WTC11 (cell line): ENCODE measurements around the gene SARDH.

Source experiments
- CREB1 ChIP-seq: sonication (generic); formaldehyde crosslinking; IDR thresholded peaks from 2 replicates; pipeline ENCODE4 v1.8.0; 2023; ENCODE audit warnings: mild to moderate bottlenecking, missing genetic modification reagents
- FOXK1 ChIP-seq: sonication (generic); formaldehyde crosslinking; IDR thresholded peaks from 2 replicates; pipeline ENCODE4 v1.8.0; 2022; ENCODE audit warnings: mild to moderate bottlenecking, moderate library complexity, missing genetic modification reagents
- MXD4 ChIP-seq: fragments of 250-450 bp; sonication (Bioruptor Pico); IDR thresholded peaks from 2 replicates; pipeline ENCODE4 v1.8.0; 2021; ENCODE audit warnings: mild to moderate bottlenecking, moderate library complexity, borderline replicate concordance
- NFE2L1 ChIP-seq: sonication (generic); formaldehyde crosslinking; IDR thresholded peaks from 2 replicates; pipeline ENCODE4 v1.8.1; 2023; ENCODE audit warnings: missing genetic modification reagents
- TEAD1 ChIP-seq: sonication (generic); formaldehyde crosslinking; IDR thresholded peaks from 2 replicates; pipeline ENCODE4 v1.8.0; 2022; ENCODE audit warnings: mild to moderate bottlenecking, missing genetic modification reagents
- ZNF121 ChIP-seq: sonication (generic); formaldehyde crosslinking; IDR thresholded peaks from 2 replicates; pipeline ENCODE4 v1.8.0; 2023; ENCODE audit warnings: missing genetic modification reagents
- ZNF263 ChIP-seq: sonication (generic); formaldehyde crosslinking; IDR thresholded peaks from 2 replicates; pipeline ENCODE4 v1.8.1; 2022; ENCODE audit warnings: low read depth, mild to moderate bottlenecking, moderate library complexity, missing genetic modification reagents
- TF ChIP-seq, protein P1 (sequence below): sonication (generic); formaldehyde crosslinking; IDR thresholded peaks from 2 replicates; pipeline ENCODE4 v1.8.1; 2022; ENCODE audit warnings: mild to moderate bottlenecking, missing genetic modification reagents, moderate library complexity, borderline replicate concordance
- TF ChIP-seq, protein P2 (sequence below): fragments of 200-600 bp; IDR thresholded peaks from 2 replicates; pipeline ENCODE4 v1.8.0; 2022; ENCODE audit warnings: antibody characterized with exemption
- TF ChIP-seq, protein P3 (sequence below): sonication (generic); formaldehyde crosslinking; IDR thresholded peaks from 2 replicates; pipeline ENCODE4 v1.8.0; 2022; ENCODE audit warnings: mild to moderate bottlenecking, missing genetic modification reagents
- TF ChIP-seq, protein P4 (sequence below): sonication (generic); formaldehyde crosslinking; IDR thresholded peaks from 2 replicates; pipeline ENCODE4 v1.8.0; 2022; ENCODE audit warnings: missing genetic modification reagents
- TF ChIP-seq, protein P5 (sequence below): sonication (generic); formaldehyde crosslinking; IDR thresholded peaks from 2 replicates; pipeline ENCODE4 v1.8.1; 2022; ENCODE audit warnings: low read depth, missing genetic modification reagents, borderline replicate concordance
- TF ChIP-seq, protein P6 (sequence below): sonication (generic); formaldehyde crosslinking; IDR thresholded peaks from 2 replicates; pipeline ENCODE4 v1.8.1; 2023; ENCODE audit warnings: mild to moderate bottlenecking, moderate library complexity, missing genetic modification reagents
- TF ChIP-seq, protein P7 (sequence below): fragments of 250-450 bp; sonication (Bioruptor Pico); IDR thresholded peaks from 2 replicates; pipeline ENCODE4 v2.1.2; 2022; ENCODE audit warnings: mild to moderate bottlenecking, moderate library complexity

DNA sequence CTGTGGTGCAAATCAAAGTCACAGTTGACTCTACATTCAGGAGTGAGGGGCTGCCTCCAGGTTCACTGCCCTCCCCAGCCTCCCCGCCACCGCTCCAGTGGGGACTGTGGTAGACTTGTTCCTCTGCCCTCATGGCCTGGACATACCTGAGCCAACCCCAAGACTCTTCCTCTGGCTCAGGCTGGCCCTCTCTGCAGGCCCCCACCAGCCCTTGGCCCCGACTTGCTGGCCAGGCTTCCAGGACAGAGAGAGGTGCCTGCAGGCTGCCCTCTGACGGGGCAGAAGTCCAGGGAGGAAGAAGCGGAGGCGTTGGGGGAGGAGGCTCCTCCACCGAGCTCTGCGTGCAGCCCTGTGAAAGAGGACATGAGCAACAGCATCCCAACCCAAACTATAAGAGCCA lies 2.8 kb upstream of the SARDH start:
- no peak for TF ChIP-seq ZNF121 (CRISPR knock-in tag)
- TF ChIP-seq, protein P1, sequence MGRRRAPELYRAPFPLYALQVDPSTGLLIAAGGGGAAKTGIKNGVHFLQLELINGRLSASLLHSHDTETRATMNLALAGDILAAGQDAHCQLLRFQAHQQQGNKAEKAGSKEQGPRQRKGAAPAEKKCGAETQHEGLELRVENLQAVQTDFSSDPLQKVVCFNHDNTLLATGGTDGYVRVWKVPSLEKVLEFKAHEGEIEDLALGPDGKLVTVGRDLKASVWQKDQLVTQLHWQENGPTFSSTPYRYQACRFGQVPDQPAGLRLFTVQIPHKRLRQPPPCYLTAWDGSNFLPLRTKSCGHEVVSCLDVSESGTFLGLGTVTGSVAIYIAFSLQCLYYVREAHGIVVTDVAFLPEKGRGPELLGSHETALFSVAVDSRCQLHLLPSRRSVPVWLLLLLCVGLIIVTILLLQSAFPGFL (CRISPR knock-in tag): no peak
- TF ChIP-seq, protein P2, sequence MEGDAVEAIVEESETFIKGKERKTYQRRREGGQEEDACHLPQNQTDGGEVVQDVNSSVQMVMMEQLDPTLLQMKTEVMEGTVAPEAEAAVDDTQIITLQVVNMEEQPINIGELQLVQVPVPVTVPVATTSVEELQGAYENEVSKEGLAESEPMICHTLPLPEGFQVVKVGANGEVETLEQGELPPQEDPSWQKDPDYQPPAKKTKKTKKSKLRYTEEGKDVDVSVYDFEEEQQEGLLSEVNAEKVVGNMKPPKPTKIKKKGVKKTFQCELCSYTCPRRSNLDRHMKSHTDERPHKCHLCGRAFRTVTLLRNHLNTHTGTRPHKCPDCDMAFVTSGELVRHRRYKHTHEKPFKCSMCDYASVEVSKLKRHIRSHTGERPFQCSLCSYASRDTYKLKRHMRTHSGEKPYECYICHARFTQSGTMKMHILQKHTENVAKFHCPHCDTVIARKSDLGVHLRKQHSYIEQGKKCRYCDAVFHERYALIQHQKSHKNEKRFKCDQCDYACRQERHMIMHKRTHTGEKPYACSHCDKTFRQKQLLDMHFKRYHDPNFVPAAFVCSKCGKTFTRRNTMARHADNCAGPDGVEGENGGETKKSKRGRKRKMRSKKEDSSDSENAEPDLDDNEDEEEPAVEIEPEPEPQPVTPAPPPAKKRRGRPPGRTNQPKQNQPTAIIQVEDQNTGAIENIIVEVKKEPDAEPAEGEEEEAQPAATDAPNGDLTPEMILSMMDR: no peak
- TF ChIP-seq, protein P3, sequence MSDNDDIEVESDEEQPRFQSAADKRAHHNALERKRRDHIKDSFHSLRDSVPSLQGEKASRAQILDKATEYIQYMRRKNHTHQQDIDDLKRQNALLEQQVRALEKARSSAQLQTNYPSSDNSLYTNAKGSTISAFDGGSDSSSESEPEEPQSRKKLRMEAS: no peak
- TF ChIP-seq, protein P4, sequence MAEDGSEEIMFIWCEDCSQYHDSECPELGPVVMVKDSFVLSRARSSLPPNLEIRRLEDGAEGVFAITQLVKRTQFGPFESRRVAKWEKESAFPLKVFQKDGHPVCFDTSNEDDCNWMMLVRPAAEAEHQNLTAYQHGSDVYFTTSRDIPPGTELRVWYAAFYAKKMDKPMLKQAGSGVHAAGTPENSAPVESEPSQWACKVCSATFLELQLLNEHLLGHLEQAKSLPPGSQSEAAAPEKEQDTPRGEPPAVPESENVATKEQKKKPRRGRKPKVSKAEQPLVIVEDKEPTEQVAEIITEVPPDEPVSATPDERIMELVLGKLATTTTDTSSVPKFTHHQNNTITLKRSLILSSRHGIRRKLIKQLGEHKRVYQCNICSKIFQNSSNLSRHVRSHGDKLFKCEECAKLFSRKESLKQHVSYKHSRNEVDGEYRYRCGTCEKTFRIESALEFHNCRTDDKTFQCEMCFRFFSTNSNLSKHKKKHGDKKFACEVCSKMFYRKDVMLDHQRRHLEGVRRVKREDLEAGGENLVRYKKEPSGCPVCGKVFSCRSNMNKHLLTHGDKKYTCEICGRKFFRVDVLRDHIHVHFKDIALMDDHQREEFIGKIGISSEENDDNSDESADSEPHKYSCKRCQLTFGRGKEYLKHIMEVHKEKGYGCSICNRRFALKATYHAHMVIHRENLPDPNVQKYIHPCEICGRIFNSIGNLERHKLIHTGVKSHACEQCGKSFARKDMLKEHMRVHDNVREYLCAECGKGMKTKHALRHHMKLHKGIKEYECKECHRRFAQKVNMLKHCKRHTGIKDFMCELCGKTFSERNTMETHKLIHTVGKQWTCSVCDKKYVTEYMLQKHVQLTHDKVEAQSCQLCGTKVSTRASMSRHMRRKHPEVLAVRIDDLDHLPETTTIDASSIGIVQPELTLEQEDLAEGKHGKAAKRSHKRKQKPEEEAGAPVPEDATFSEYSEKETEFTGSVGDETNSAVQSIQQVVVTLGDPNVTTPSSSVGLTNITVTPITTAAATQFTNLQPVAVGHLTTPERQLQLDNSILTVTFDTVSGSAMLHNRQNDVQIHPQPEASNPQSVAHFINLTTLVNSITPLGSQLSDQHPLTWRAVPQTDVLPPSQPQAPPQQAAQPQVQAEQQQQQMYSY: no peak
- TF ChIP-seq ZNF263 (CRISPR knock-in tag): no peak
- TF ChIP-seq, protein P5, sequence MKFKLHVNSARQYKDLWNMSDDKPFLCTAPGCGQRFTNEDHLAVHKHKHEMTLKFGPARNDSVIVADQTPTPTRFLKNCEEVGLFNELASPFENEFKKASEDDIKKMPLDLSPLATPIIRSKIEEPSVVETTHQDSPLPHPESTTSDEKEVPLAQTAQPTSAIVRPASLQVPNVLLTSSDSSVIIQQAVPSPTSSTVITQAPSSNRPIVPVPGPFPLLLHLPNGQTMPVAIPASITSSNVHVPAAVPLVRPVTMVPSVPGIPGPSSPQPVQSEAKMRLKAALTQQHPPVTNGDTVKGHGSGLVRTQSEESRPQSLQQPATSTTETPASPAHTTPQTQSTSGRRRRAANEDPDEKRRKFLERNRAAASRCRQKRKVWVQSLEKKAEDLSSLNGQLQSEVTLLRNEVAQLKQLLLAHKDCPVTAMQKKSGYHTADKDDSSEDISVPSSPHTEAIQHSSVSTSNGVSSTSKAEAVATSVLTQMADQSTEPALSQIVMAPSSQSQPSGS (CRISPR knock-in tag): no peak
- TF ChIP-seq MXD4 (CRISPR knock-in tag): no peak
- no peak for TF ChIP-seq TEAD1 (CRISPR knock-in tag)
- no peak for TF ChIP-seq CREB1 (CRISPR knock-in tag)
- TF ChIP-seq FOXK1 (CRISPR knock-in tag): no peak
- TF ChIP-seq, protein P6, sequence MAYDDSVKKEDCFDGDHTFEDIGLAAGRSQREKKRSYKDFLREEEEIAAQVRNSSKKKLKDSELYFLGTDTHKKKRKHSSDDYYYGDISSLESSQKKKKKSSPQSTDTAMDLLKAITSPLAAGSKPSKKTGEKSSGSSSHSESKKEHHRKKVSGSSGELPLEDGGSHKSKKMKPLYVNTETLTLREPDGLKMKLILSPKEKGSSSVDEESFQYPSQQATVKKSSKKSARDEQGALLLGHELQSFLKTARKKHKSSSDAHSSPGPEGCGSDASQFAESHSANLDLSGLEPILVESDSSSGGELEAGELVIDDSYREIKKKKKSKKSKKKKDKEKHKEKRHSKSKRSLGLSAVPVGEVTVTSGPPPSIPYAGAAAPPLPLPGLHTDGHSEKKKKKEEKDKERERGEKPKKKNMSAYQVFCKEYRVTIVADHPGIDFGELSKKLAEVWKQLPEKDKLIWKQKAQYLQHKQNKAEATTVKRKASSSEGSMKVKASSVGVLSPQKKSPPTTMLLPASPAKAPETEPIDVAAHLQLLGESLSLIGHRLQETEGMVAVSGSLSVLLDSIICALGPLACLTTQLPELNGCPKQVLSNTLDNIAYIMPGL: no peak
- no peak for TF ChIP-seq NFE2L1 (CRISPR knock-in tag)
- TF ChIP-seq, protein P7, sequence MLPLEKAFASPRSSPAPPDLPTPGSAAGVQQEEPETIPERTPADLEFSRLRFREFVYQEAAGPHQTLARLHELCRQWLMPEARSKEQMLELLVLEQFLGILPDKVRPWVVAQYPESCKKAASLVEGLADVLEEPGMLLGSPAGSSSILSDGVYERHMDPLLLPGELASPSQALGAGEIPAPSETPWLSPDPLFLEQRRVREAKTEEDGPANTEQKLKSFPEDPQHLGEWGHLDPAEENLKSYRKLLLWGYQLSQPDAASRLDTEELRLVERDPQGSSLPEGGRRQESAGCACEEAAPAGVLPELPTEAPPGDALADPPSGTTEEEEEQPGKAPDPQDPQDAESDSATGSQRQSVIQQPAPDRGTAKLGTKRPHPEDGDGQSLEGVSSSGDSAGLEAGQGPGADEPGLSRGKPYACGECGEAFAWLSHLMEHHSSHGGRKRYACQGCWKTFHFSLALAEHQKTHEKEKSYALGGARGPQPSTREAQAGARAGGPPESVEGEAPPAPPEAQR: no peak
